Transverse colon (tissue), 4 donors: ENCODE data around the gene CNTFR.

Experiments
- CTCF ChIP-seq, 5 experiments: fragments of 200-600 bp in 3 of 5; fragments of 450-650 bp in 2 of 5; sonication (generic) in 3 of 5; IDR thresholded peaks; 1 replicate in 2 of 5; 2 replicates in 3 of 5; pipeline ENCODE4 v1.5.1; 2016 to 2017; ENCODE audit warnings: antibody characterized with exemption in 5 of 5, inconsistent platforms in 3 of 5, mild to moderate bottlenecking in 2 of 5, moderate library complexity in 1 of 5
- POLR2A ChIP-seq: fragments of 450-650 bp; IDR thresholded peaks from one replicate; pipeline ENCODE4 v1.6.1; 2016; ENCODE audit warnings: antibody characterized with exemption, mild to moderate bottlenecking, moderate library complexity
- POLR2AphosphoS5 ChIP-seq, 3 donors: sonication (generic); formaldehyde crosslinking; IDR thresholded peaks; one replicate each; pipeline ENCODE4 v1.6.1; 2016; ENCODE audit warnings: antibody characterized with exemption in 3 of 3

DNA sequence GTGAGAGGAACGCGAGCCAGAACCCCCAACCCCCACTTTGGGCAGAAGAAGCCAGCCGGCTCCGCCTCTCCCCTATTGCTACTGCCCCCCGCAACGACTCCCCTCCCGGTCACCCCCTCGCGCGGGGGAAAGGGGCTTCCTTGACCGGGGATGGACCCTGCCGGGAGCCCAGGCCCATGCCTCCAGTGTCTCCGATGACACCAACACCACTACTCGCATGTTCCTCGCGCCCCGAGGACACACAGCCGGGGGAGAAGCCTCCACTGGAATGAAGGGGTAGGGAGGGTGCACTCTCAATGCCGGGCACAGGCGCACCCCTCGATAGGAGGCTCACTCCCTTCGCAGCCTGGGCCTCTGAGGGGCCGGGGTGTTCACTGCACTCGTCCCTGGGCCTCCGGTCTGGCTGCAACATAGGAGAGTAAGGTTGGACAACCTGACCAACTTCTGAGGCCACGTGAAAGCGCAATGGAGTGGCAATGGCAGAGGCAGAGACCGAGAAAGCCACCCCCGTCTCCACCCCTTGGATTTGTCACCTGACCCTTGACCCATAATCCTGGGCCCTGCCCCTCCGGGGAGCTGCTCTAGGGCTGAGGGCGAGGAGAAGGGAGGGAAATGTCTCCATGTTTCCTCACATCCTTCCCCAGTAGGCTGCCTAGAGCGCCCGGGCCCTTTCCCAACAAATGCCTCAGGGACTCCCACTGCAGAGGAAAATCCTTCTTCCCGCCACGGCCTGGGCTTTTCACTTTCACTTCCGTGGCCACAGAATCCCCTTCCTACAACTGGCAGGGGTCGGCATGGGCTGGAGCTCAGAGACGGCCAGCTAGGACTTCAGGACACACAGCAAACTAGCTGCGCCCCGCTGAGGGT is 1.1 kb upstream of the CNTFR start:
- TF ChIP-seq CTCF (IDR thresholded peaks at IDR 0.05) (no peak), POLR2A (no peak), POLR2AphosphoS5 (IDR thresholded peaks at IDR 0.05) (no peak)
